Lower leg skin (tissue), 3 donors: Measurements from ENCODE around the gene SHBG.

Source experiments
- POLR2A ChIP-seq, 2 donors: fragments of 450-650 bp; IDR thresholded peaks; one replicate each; pipeline ENCODE4 v1.6.1; 2016 to 2017; ENCODE audit warnings: antibody characterized with exemption in 2 of 2, mild to moderate bottlenecking in 1 of 2, moderate library complexity in 1 of 2
- TF ChIP-seq, protein P1 (sequence below), 3 donors: fragments of 450-650 bp; IDR thresholded peaks; one replicate each; pipeline ENCODE4 v1.5.1; 2016; ENCODE audit warnings: antibody characterized with exemption in 3 of 3, mild to moderate bottlenecking in 3 of 3, moderate library complexity in 2 of 3

DNA sequence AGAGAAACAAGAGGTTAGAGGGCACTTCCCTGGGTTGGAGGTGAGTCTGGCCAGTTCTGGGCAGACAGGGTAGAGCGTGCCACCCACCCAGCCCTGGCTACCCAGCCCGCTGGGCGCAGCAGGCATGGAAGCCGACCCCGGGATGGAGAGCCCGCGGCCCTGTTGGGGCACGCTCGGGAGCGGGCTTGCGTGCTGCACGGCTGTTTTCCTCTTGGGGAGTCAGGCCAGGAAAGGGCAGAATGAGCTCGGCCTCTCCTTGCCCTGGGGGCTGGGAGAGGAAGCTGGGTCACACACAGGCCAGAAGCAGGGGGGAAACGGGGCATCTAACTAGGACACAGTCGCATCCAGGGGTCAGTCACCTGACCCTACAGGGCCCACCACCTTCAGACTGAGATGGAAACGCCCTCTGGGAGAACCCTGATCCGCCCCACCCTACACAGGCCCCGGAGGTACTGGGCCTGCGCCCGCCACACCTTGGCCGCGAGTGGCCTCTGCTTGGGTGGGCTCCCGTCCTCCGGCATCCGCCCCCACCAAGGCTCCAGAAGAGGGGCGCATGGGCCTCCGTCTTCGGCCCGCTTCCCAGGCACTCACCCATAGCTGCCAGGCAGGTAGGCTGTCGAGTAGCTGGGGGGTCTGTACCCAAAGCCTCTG lies 41.3 kb upstream of the SHBG start:
- TF ChIP-seq POLR2A (IDR thresholded peaks at IDR 0.05), result no peak
- TF ChIP-seq, protein P1, sequence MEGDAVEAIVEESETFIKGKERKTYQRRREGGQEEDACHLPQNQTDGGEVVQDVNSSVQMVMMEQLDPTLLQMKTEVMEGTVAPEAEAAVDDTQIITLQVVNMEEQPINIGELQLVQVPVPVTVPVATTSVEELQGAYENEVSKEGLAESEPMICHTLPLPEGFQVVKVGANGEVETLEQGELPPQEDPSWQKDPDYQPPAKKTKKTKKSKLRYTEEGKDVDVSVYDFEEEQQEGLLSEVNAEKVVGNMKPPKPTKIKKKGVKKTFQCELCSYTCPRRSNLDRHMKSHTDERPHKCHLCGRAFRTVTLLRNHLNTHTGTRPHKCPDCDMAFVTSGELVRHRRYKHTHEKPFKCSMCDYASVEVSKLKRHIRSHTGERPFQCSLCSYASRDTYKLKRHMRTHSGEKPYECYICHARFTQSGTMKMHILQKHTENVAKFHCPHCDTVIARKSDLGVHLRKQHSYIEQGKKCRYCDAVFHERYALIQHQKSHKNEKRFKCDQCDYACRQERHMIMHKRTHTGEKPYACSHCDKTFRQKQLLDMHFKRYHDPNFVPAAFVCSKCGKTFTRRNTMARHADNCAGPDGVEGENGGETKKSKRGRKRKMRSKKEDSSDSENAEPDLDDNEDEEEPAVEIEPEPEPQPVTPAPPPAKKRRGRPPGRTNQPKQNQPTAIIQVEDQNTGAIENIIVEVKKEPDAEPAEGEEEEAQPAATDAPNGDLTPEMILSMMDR (IDR thresholded peaks at IDR 0.05), result no peak
